Activated naive CD4-positive, alpha-beta T cell treated with anti-CD3 and anti-CD28 coated beads, Interleukin-2, amount 10 ng/mL, durations not matched to agents 7 days and 5 days (primary cell): ENCODE measurements around the gene CDH19.
"Not testable (repeated sequence)": the region's sequence is repeated elsewhere in the genome, so short reads cannot be mapped to it uniquely, and the experiment has no call there.

Experiments
- CTCF ChIA-PET: fragments of 350-600 bp; sonication (Branson Sonifier 250); formaldehyde crosslinking; loops from one replicate; lab custom pipeline; 2021; ENCODE audit warnings: antibody characterized with exemption; lab: Charles Lee
- DNase-seq: peaks from one replicate; pipeline ENCODE4 v3.0.0-alpha.2; 2020
- H3K27ac Mint-ChIP-seq: one replicate; pipeline ENCODE4 v1.8.0; 2021; ENCODE audit warnings: mild to moderate bottlenecking, moderate library complexity, mixed read lengths
- H3K27me3 Mint-ChIP-seq: one replicate; pipeline ENCODE4 v1.8.0; 2021; ENCODE audit warnings: mild to moderate bottlenecking, mixed read lengths
- H3K36me3 Mint-ChIP-seq: one replicate; pipeline ENCODE4 v1.8.0; 2021; ENCODE audit warnings: mixed read lengths
- H3K4me1 Mint-ChIP-seq: one replicate; pipeline ENCODE4 v1.8.0; 2021; ENCODE audit warnings: mixed read lengths
- H3K4me3 Mint-ChIP-seq: one replicate; pipeline ENCODE4 v1.8.0; 2021; ENCODE audit warnings: mild to moderate bottlenecking, moderate library complexity, mixed read lengths
- H3K9me3 Mint-ChIP-seq: one replicate; pipeline ENCODE4 v1.8.0; 2021; ENCODE audit warnings: mixed read lengths

CDH19 gene

DNA sequence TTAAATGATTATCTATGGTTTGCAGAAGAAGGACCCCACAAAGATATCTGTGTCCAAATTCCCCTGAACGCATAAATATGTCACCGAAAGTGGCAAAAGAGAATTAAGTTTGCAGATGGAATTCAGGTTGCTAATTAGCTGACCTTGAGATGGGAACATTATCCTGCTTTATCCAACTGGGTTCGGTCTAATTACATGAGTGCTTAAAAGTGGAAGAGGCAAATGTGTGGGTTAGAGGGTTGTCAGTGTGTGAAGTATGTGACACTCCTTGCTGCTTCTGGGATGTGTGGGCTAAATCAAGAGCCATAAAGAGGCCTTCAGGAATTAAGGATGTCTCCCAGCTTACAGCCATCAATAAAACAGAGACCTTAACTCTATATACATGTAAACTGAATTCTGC, 53.5 kb downstream of the CDH19 start:
- no peaks in the 10 kb centered on the region for H3K27me3 Mint-ChIP-seq
- H3K27ac Mint-ChIP-seq, result no peak overlapping the region
- H3K4me1 Mint-ChIP-seq, result no peaks in the 10 kb centered on the region
- no peak for DNase-seq
- H3K9me3 Mint-ChIP-seq, result peaks cover 7% of the 10 kb centered on the region
- H3K4me3 Mint-ChIP-seq, result no peak overlapping the region
- no peaks in the 10 kb centered on the region for H3K36me3 Mint-ChIP-seq
- CTCF ChIA-PET, result no interaction called here

DNA sequence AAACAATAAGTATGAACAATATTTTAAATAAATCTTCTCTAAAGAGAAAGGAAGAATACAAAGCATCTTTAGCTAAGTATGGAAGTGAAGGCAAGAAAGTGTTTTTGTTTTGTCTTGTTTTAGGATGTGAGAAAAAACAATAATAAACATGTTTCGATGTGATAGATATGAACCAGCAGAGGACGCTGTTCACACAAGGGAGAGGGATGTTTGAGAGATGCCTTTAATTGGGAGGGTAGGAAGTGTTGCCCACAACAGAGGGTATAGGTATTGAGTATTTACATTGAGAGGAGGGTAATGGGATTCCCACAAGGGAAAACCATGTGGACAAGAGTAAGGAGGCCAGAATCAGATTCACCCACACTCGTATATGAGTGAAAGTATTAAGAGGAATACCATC, 55.1 kb downstream of the CDH19 start:
- Mint-ChIP-seq H3K27me3 (no peaks in the 10 kb centered on the region), H3K4me1 (no peaks in the 10 kb centered on the region), H3K4me3 (no peak overlapping the region), H3K27ac (no peak overlapping the region), H3K36me3 (no peaks in the 10 kb centered on the region), H3K9me3 (peaks cover 7% of the 10 kb centered on the region)
- DNase-seq, result no peak
- CTCF ChIA-PET, result no interaction called here

DNA sequence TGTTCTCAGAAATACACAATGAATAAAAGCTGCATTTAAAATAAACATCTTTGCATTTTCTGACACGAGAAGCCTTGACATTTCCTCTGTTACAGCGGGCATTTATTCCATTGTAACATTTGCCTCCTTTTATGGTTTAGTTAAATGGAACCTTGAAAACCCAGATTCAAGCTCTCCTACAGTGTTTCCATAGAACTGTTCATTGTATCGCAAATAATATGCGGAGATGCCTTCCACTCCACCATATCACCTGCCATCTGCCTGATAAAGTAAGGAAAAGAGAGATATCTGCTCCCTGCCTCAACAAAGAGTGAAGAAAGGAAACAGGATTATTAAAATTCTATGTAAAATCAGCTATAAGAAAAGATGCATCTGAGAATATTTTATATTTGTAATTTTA, 69.8 kb downstream of the CDH19 start:
- Mint-ChIP-seq H3K4me3 (no peak overlapping the region), H3K9me3 (peaks cover 5% of the 10 kb centered on the region), H3K27ac (no peak overlapping the region), H3K27me3 (no peaks in the 10 kb centered on the region), H3K36me3 (no peaks in the 10 kb centered on the region), H3K4me1 (no peaks in the 10 kb centered on the region)
- CTCF ChIA-PET, result no interaction called here
- no peak for DNase-seq

DNA sequence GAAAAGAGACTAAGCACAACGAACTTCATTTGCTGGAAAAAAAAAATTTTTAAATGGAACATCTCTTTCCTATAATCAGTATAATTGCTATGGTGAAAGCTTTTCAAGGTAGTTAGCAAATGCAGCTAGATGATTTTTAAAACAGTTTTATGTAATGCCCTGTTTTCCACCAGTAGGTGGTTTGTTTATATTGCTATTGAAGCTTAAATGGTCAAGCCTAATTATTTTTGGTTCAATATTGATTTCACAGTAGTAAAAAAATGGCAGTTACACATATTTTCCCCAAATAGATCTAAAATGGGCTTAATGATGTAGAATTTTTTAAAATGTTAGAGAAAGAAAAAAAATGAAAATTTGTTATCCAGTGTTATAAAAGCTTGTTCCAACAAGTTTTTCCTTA, 70.2 kb downstream of the CDH19 start:
- no peak for DNase-seq
- Mint-ChIP-seq H3K4me3 (no peak overlapping the region), H3K36me3 (no peaks in the 10 kb centered on the region), H3K27ac (no peak overlapping the region), H3K27me3 (no peaks in the 10 kb centered on the region), H3K4me1 (no peaks in the 10 kb centered on the region), H3K9me3 (peaks cover 5% of the 10 kb centered on the region)
- CTCF ChIA-PET, result no interaction called here

DNA sequence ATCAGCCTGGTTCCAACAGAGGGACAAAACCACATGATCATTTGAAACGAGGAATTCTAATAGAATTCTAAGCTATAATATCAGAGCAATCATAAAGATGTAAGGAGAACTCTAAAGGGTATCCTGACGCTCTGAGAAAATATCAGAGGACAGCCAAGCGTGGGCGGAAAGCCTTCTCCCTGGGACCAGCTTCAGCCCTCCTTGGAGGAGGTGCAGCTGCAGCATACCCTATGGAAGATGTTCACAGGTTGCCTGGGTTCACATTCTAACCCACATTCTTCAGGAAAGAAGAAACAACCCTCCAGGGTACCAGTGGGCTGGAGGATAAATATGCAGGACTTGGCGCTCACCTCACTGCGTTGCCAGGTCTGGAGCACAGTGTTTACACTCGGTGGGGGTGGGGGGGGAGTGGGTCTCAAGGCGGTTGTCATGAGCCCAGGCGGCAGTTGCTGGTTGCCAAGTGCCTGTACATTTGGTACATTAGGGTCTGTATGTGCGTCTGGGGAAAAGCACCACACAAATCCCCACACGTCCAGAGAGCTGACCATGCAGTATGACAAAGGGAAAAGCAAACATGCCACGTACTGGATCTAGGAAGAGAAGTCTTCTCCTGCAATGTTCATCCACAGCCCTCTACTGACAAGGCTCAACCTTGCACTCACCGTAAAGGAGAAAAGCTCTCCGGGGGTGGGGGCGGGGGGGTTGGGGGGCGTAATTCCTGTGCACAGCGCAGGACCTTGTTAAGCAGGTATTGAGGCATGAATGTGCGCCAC, 80.5 kb downstream of the CDH19 start:
- H3K27ac Mint-ChIP-seq, result no peak overlapping the region
- DNase-seq, result no peak
- H3K27me3 Mint-ChIP-seq, result no peaks in the 10 kb centered on the region
- H3K4me1 Mint-ChIP-seq, result no peaks in the 10 kb centered on the region
- no peaks in the 10 kb centered on the region for H3K36me3 Mint-ChIP-seq
- no peak overlapping the region for H3K4me3 Mint-ChIP-seq
- CTCF ChIA-PET, result no interaction called here
- no peaks in the 10 kb centered on the region for H3K9me3 Mint-ChIP-seq

DNA sequence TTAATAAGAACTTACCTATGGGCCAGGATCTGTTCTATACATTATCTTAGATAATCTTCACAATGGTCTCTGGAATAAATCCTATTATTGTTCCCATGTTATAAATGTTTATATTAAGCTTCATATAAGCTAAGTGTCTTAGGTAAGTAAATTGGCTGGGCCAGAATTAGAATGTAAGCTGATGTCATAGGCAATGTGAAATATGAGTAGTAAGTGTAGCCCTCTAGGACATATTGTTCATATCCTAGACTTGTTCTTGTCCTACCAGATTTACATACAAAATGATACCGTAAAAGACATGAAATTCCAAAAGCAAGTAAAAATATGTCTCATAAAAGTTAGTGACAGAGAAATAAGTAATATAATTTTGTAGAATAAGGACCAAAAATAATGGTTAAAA, 89.9 kb downstream of the CDH19 start:
- DNase-seq, result no peak
- Mint-ChIP-seq H3K27ac (no peak overlapping the region), H3K4me1 (no peaks in the 10 kb centered on the region), H3K36me3 (no peaks in the 10 kb centered on the region), H3K9me3 (peaks cover 2% of the 10 kb centered on the region), H3K27me3 (no peaks in the 10 kb centered on the region), H3K4me3 (no peak overlapping the region)
- CTCF ChIA-PET, result no interaction called here

DNA sequence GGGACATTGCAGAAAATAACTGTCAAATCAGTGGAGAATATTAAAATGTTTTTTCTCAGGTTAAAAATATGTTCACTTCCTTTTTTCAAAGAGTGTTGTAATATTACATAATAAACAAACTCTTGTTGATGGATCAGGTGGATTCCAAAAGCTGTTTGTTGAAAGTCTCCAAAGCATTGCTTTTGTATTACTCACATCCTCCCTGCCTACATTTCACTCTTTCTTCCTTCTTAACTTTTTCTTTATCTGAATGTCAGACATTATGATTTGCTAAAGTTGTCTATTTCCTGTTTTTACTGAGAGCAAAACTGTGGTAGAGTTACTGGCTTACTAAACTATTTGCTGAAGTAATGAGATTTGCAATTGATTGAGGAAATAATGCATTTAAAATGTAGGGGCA, 92.1 kb downstream of the CDH19 start:
- Mint-ChIP-seq H3K9me3 (no peaks in the 10 kb centered on the region), H3K36me3 (no peaks in the 10 kb centered on the region), H3K27ac (no peak overlapping the region), H3K27me3 (no peaks in the 10 kb centered on the region), H3K4me3 (no peak overlapping the region), H3K4me1 (no peaks in the 10 kb centered on the region)
- CTCF ChIA-PET, result no interaction called here
- DNase-seq, result no peak

DNA sequence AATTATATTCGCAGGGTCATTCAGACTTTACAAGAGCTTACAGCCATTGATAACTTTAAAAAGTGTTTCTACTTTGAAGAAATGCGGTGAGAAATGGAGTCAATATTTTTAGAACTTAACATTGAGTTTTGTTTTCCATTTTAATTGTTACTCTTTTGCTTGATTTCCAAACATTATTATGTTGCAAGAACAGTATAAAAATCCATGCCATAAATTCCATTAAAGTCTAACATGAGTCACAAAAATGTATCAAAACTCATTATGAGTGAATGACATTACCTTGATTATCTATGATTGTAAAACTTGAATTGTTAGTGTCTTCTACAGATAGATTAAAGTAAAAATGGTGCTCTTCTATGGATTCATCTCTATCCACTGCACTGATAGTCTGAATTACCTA, 92.6 kb downstream of the CDH19 start:
- no peaks in the 10 kb centered on the region for H3K36me3 Mint-ChIP-seq
- no peak overlapping the region for H3K4me3 Mint-ChIP-seq
- CTCF ChIA-PET, result no interaction called here
- no peaks in the 10 kb centered on the region for H3K27me3 Mint-ChIP-seq
- H3K9me3 Mint-ChIP-seq, result no peaks in the 10 kb centered on the region
- no peaks in the 10 kb centered on the region for H3K4me1 Mint-ChIP-seq
- DNase-seq, result no peak
- no peak overlapping the region for H3K27ac Mint-ChIP-seq

DNA sequence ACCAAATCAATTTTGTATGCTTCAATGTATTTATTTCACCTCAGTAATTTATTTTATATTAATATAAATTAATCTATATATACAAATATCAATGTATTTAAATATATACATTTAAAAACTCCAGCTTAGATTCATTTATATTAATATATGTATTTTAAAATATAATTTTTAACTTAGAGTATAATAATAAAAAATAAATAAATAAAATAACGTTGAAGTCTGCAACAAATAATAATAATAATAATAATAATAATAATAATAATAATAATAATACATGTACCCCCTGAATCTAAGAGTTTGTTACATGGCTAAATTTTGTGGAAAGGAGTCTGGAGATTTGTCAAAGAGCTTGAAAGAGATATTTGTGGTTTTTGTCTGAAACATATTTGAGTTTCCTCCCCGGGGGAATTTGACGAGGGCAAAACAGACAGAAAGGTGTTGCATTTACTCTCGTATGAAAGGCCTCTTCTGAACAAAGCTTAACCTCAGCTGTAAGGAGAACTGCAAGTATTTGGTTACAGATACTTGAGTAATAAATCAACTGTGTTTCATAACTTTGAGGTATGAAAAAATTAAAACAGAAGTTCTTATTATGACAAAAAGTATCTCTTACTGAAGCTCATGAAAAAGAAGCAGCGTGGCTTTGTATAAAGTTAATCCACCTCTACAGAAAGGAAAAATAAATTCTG, 93.4 kb downstream of the CDH19 start:
- H3K36me3 Mint-ChIP-seq, result no peaks in the 10 kb centered on the region
- H3K4me1 Mint-ChIP-seq, result no peaks in the 10 kb centered on the region
- H3K4me3 Mint-ChIP-seq, result no peak overlapping the region
- peaks cover 2% of the 10 kb centered on the region for H3K9me3 Mint-ChIP-seq
- CTCF ChIA-PET, result no interaction called here
- no peak for DNase-seq
- H3K27ac Mint-ChIP-seq, result no peak overlapping the region
- no peaks in the 10 kb centered on the region for H3K27me3 Mint-ChIP-seq

DNA sequence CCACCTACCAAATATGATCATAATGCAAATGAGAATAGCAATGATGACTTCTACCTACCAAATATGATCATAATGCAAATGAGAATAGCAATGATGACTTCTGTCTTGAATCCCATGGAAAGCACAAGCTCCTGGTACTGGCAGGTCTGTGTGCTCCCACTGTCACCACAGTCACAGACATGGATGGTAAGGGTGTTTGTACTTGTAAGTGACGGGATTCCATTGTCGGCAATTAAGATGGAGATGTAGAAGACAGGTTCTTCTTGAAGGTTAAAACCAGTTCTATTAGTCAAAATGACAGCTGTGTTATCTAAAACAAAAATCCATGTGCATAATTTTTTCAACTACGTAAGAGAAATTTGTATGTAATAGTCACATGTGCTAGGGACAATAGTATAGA, 95.0 kb downstream of the CDH19 start:
- H3K4me1 Mint-ChIP-seq, result no peaks in the 10 kb centered on the region
- no peaks in the 10 kb centered on the region for H3K36me3 Mint-ChIP-seq
- H3K27me3 Mint-ChIP-seq, result no peaks in the 10 kb centered on the region
- no peak for DNase-seq
- CTCF ChIA-PET, result no interaction called here
- no peak overlapping the region for H3K4me3 Mint-ChIP-seq
- H3K9me3 Mint-ChIP-seq, result peaks cover 2% of the 10 kb centered on the region
- H3K27ac Mint-ChIP-seq, result no peak overlapping the region

DNA sequence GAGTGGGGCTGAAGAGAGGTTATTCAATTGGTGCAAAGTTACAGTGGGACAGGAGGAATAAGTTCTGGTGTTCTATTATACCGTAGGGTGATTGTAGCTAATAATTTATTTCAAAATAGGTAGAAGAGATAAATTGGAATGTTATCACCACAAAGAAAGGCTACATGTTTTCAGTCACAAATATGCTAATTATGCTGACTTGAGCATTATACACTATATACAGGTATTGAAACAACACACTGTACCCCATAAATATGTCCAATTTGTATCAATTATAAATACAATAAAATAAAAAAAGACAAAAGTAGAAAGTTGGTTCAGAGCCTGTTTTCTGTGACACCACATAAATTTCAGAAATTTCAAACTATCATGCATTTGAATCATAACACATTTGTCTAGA, 97.7 kb downstream of the CDH19 start:
- H3K4me3 Mint-ChIP-seq, result no peak overlapping the region
- no peaks in the 10 kb centered on the region for H3K27me3 Mint-ChIP-seq
- H3K4me1 Mint-ChIP-seq, result no peaks in the 10 kb centered on the region
- peaks cover 4% of the 10 kb centered on the region for H3K9me3 Mint-ChIP-seq
- DNase-seq, result no peak
- H3K27ac Mint-ChIP-seq, result no peak overlapping the region
- no peaks in the 10 kb centered on the region for H3K36me3 Mint-ChIP-seq
- CTCF ChIA-PET, result interaction anchor here (0.6 kb wide), 1 partner anchor 15 kb away, joined by 3 read pairs; no protein-coding TSS in a partner anchor

DNA sequence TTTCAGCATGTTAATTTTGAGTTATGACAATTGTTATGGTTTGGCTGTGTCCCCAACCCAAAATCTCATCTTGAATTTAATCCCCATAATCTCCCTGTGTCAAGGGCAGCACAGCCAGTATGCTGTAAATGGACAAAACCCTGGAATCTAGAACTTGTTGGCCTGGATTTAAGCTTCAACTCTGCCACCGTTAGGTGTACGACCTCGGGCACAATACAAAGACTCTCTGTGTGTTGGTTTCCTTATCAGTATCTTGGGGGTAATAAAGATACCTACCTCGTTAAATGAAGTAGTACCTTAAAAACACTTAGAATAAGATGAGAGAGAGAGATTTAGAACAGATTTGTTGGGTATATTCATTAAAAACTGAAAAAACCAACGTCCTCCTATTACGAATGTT, 106.5 kb downstream of the CDH19 start:
- Mint-ChIP-seq H3K36me3 (no peaks in the 10 kb centered on the region), H3K27me3 (no peaks in the 10 kb centered on the region), H3K4me1 (no peaks in the 10 kb centered on the region), H3K27ac (no peak overlapping the region), H3K4me3 (no peak overlapping the region), H3K9me3 (peaks cover 3% of the 10 kb centered on the region)
- CTCF ChIA-PET, result no interaction called here
- no peak for DNase-seq

DNA sequence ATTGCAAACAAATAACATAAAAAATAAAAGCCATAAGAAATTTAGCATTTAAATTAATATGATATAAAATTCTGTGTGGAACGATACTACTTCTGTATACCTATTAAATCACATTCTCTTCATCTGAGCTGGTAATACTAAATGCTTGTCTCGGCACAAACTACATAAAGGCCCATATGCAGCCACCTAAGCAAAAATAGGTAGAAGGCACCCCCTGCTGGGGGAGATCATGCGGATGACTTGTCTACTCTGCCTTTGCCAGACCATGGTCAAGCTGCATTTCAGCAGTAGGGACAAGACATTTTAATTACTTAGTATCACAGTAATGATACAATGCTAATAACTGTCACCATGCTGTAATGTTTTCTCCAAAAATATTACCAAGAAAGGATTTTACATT, 108.0 kb downstream of the CDH19 start:
- CTCF ChIA-PET, result no interaction called here
- Mint-ChIP-seq H3K4me3 (no peak overlapping the region), H3K9me3 (no peaks in the 10 kb centered on the region), H3K27ac (no peak overlapping the region), H3K4me1 (no peaks in the 10 kb centered on the region), H3K36me3 (no peaks in the 10 kb centered on the region), H3K27me3 (no peaks in the 10 kb centered on the region)
- peak; percentile 17 for DNase-seq

DNA sequence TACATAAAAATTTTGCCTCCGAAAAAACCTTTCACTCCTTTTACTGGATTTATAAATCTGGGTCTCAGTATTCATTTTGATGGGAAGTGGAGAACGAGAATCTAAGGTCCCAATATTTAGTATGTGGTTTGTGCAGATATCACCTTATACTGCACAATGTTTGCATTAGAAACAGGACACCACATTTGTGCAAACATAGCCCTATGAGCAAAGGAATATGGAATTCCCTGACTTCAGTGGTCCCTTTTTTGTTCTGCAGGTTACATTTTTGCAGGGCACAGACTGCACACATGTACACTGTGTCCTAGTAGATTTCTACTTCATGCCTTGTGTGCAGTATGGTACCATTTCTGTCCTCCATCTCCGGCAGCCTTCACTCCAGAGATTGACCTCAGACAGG, 130.0 kb downstream of the CDH19 start:
- no peaks in the 10 kb centered on the region for H3K36me3 Mint-ChIP-seq
- DNase-seq, result no peak
- H3K9me3 Mint-ChIP-seq, result no peaks in the 10 kb centered on the region
- H3K27ac Mint-ChIP-seq, result no peak overlapping the region
- H3K4me1 Mint-ChIP-seq, result no peaks in the 10 kb centered on the region
- CTCF ChIA-PET, result no interaction called here
- H3K27me3 Mint-ChIP-seq, result no peaks in the 10 kb centered on the region
- no peak overlapping the region for H3K4me3 Mint-ChIP-seq

DNA sequence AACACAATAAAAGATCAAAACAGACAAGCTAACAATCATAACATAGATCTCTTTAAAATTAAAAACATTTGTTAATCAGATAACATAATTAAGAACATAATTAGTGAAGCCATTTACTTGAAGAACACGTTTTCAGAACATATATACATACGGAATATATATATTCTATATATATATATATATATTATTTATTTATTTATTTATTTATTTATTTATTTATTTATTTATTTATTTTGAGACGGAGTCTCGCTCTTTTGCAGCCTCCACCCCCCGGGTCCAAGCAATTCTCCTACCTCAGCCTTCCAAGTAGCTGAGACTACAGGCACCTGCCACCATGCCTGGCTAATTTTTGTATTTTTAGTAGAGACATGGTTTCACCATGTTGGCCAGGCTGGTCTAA, 137.7 kb downstream of the CDH19 start:
- H3K27ac Mint-ChIP-seq, H3K4me3 Mint-ChIP-seq, CTCF ChIA-PET, DNase-seq, H3K9me3 Mint-ChIP-seq, H3K36me3 Mint-ChIP-seq, H3K27me3 Mint-ChIP-seq, H3K4me1 Mint-ChIP-seq: not testable (repeated sequence)
